Left hindlimb (tissue), 1 donor: Measurements from ENCODE around the gene FZD4.
A peak's percentile ranks its signal among the peaks of the same experiment; 100 is the strongest.
"Not testable (repeated sequence)": the region's sequence is repeated elsewhere in the genome, so short reads cannot be mapped to it uniquely, and the experiment has no call there.

ENCODE experiments used
- DNase-seq: peaks from one replicate; pipeline ENCODE4 v3.0.0-alpha.2; 2018

Gene FZD4

DNA sequence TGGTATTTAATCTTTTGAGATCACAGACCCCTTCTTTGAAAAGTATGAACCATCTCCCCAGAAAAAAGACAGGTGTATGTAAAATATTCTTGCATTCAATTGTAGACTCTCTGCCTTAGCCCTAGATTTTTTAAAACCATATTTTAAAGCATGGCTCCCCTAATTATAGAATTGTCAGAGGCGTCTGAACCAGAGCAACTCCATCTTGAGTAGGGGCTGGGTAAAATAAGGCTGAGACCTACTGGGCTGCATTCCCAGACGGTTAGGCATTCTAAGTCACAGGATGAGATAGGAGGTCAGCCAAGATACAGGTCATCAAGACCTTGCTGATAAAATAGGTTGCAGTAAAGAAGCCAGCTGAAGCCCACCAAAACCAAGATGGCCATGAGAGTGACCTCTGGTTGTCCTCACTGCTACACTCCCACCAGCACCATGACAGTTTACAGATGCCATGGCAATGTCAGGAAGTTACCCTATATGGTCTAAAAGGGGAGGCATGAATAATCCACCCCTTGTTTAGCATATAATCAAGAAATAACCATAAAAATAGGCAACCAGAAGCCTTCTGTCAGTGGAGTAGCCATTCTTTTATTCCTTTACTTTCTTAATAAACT lies 17.9 kb downstream of the FZD4 start:
- not testable (repeated sequence) for DNase-seq

DNA sequence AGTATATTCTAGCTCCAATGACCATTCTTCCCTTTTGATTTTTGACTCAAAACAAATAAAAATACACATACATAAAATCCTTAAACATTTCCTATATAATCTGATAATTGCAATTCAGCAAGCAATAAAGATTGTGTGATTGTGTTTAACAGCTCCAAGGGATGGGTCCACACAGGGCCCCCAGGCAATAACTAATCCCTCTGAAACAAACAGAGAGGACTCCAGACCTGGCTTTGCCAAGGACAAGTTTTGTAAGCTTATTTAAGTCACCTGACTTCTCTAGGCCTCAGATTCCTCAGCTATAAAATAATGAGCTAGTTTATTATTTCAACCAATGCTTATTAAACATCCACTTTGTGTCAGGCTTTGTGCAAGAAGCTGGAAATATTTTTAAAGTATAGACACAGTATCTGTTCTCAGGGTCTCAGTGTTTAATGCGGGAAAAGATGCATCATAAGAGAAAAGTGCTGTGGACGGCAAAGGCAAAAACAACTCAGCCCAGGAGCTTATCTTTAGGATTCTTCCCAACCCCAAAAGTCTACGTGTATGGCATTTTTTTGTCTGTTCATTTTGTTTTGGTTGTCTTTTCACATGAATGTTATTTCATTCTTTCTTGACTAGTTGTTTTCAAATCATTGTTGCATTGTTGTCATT lies 20.1 kb downstream of the FZD4 start:
- no peak for DNase-seq

DNA sequence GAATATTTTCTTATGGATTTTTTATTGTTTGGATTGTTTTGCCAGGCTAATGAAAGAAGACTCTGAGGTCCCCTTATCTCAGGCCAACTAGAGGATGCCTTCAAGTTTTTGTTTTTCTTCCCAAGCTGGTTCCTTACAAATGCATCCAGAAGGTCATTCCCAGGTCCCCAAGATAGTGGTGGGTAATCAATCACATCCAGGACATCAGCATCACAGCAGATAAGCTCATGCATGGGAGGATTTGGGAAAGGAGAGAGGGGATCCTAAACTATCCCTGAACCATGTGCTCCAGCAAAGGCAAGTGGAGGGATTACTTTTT lies 20.7 kb downstream of the FZD4 start:
- no peak for DNase-seq

DNA sequence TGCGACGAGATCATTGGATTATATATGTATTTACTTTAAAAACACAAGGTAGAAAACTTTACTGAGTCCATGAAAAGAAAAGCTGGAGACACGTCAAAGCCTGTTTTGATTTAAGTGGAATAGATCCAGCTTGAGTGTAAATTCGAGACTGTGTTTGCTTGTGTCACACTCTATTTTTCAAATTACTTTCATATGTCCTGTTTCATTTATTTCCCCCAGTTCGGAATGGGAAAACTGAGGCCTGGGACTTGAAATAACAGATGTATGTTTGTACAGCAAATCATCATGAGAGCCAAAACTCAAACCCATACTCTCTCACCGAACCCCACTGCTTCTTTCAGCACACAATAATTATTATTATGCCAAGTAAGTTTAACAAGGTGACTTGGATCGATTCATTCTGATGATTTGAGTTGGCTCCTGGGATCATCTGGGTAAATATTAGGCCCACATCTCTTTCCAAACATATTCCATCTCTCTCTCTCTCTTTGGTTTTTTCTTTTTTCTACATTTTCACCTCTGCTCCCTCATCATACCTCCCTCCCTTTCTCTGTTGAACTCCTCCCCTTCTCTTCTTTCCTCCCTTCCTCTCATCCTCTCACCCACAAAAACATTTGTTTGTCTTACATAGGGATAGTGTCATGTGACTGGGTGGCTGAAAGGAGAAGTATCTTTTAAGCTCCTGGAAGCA lies 21.2 kb downstream of the FZD4 start:
- no peak for DNase-seq

DNA sequence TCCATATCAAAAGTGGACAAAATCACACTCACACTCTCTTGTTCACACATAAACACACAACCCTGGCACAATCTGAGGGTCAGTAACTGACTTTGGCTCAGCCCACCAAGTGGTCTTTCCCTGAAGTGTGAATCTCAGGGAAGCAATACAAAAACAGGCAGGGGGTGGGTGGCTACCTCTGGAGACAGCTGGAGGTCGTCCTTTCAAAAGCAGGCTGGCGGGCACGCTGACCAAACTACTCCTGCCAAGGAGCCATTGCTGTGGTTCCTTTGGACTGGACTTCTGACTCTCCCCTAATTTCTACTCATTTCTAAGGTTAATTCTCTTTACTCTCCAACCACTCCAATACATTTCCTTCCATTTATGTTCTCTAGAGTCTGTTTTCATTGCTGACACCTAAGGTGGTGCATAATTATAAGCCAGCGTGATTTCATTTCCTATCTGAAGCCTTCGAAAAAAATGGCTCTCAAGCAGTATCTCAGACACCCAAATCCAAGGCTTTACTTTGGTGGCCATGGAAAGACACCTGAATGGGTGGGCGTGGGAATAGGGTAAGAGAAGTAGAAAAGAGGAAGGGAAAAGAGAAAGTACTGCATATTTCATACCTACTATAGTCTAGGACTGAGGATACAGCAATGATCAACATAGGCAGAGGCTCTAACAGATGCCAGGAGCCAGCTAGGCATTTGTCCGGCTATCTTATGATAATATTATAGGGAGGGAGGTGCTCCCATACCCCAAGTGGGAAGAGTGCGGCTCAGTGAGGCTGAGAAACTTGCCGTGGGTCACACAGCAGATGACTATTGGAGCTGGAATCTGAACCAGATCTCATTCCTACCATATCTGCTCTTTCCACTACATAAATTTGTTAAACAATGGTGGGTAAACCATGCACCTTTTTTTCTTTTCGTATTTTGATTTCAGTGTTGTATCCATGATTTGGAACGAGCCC lies 22.0 kb downstream of the FZD4 start:
- DNase-seq, result no peak

DNA sequence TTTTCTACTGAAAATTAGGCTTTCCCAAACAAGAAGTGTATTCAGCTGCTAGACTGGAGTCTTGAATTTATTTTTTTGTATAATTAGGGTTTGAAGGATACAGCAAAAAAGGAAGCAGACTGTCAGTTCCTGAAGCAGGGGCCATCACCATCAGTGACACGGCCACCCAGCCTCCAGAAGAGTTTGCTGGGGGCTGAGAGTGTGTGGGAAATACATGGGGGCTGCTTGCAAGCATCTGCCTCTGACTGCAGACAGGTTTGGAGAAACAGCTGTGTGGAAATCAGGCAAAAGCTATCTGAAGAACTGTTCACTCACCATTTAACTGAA lies 23.0 kb downstream of the FZD4 start:
- no peak for DNase-seq

DNA sequence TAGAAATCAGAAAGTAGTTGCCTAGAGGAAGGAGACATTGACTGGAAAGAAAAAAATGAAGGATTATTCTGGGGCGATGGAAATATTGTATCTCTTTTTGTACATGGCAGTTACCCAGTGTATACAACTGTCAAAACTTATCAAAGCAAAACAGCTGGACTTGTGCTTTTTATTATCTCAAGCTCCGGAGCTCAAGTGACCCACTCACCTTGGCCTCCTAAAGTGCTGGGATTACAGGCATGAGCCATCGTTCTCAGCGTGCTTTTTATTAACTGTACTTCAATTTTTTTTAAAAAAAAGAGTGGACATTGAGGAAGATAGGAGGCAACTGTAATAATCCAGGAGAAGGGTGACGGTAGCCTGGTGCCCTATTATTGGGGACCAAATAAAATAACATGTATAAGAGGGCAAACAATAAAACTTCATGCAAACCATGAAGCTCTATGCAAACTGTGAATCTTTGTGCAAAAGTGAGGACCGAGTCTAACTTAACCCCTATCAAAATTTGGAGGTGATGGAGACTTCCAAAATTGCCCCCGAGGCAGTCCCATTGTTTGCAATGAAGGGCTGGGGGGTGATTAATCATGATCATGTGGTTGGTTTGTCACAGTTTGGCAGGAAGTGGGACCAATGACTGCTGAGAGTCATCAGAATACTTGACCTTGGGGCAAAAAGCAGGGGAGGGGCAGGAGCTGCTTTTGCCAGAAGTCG lies 23.5 kb downstream of the FZD4 start:
- no peak for DNase-seq

DNA sequence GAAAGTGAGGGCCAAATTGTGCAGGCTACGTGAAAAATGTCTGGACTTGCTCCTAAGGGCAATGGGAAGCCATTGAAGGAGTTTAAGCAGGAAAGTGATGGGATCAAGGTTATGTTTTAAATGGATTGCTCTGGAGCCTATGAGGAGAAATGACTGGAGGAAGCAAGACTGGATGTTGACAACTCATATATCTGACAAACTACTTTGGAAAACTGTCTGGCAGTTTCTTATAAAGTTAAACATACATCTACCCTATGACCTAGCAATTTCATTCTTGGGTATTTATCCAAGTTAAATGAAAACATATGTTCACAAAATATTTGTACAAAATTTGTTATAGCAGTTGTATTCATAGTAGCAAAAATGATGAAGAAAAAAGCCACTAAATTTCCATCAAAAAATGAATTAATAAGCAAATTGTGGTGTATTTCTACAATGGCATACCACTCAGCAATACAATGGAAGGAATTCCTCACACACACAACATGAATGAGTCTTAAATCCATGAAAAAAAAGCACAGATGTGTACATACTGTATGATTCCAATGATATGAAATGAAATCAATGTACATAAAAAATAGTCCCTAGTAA lies 24.1 kb downstream of the FZD4 start:
- no peak for DNase-seq

DNA sequence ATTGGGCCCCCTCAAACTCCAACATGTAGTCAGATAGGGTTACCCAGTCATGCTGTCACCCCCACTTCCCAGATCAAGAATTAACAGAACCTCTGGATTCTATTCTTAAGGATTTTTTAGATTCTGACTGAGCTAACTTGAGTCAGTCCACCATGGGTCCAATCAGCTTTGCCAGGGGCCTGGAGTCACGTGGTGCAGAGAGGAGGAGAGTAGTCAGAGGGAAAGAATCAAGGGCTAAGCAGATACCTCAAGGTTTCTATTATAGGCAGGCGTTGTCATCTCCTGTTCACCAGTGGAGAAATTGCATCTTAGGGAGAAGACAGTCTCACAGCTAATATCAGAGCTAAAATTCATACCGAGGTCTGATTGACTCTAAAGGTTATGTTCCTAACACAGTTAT lies 28.2 kb downstream of the FZD4 start:
- no peak for DNase-seq

DNA sequence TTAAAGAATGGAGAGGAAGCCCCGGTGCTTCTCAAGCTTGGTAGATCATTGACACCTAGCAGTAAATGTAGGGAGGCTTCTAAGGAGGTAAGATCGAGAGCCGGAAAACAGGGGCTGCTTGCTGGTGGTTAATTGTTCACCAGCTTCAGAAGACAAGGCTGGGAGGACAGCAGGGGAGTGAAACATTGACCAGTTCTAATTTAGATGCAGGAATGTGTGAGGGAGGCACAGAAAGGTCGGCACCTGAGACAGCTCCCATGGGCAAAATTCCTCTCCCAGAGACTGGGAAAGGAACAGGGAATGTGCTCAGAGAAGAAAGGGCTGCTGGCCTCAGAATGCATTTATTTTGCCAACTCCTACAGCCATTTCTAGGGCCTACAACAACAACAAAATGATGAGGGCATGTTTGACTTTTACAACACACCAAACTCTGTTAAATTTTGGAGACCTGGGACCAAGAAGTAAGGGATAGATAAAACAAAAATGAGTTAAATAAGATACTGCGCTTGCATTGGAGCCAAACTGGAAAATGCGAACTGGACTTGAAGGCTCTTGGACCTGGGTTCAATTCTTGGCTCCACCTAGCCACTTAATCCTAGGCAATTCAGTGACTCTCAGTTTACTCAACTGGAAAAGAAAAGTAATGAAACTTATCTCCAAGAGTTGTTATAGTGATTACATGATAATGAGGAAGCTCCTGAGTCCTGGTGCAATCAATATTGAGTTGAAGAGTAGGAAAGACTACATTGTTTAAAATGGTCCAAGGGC lies 31.0 kb downstream of the FZD4 start:
- DNase-seq, result no peak

DNA sequence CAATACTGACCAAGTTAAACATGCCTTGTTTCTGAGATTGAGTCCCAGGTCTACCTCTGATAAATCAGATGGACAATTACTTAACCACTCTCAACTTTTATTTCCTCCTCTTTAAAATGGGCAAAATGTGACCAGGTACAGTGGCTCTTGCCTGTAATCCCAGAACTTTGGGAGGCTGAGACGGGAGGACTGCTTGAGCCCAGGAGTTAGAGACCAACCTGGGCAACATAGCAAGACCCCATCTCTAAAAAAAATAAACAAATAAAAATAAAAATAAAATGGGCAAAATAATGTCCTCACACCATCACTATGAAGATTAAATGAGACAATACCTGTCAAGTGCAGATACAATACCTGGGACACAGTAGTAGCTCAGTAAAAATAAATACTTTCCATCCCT lies 33.0 kb downstream of the FZD4 start:
- no peak for DNase-seq

DNA sequence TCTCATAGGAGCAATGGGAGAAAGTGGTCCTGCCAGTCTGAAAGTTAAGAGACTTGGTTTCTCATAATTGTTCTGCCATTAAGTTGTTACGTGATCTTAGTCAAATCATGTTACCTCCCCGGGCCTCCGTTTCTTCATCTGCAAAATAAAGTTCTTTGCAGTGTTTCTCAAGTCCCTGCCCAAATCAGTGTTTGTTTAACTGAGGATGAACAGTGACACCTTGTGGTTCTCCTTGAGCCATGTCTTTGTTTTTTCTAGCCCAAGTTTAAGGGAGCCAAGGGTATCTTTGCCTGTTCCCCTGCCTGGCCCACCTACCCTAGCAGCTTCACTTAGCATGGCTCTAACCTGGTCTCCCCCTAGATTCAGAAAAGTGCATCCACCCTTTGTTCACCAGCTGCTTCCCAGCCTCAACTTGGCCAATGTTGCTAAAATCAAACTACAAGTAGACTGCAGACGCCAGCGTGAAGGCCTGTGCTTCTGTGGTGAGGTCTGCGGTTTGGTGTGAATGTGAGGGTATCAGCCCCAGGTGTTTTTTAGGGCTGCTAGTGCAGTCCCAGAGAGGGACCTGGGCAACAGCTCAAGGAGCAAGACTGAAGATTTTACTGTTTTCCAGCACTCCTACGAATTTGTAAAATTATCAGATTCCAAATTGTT lies 35.5 kb downstream of the FZD4 start:
- no peak for DNase-seq

DNA sequence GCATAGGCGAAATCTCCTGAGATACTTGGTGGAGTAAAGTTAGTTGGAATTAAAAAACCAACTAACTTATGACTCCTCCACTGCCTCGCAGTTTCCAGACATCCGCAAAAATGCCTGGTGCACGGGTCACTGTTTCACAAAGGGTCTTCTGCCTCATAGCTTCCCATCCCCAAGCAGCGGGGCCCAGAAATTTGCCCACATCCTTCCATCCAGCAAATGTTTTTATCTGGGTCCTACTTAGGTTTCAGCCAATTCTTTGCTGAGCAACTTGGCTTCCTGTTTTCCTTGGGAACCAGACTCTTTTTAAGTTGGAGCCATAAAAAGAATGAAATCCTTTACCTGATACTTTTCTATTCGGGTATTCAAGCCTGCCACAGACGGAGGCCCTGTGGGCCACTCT lies 36.2 kb downstream of the FZD4 start:
- DNase-seq, result no peak

DNA sequence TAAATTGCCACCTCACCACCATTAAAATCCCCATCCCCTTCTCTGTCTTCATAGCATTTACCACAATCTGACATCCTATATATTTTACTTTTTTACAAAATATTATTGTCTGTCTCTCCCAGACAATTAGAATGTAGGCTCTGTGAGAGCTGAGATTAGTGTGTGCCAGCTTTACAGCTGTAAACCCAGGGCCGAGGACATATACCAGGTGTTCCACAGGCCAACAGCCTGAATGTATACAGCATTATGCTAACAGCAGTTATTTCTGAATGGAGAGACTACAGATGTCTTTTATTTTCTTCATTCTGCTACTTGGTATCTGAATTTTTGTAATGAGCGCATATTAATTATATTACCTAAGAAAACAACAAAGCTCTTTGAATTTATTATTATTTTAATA lies 36.7 kb downstream of the FZD4 start:
- no peak for DNase-seq

DNA sequence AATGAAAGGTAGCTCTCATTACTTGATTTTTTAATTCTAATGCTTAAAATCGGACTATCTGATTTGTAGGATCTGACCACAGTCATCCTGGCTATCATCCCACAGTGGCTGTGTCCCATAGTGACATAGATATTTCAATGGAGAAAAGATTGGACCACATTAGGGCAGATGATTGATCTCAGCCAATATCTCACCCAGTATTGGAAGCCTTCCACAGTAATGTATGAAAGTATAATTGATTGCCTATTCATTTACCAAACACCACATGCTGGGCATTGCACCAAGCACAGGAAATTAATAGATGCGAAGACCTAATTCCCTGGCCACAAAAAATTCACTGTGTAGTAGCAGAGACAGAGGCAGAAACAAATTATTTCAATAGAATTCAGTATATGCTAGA lies 37.6 kb downstream of the FZD4 start:
- no peak for DNase-seq

DNA sequence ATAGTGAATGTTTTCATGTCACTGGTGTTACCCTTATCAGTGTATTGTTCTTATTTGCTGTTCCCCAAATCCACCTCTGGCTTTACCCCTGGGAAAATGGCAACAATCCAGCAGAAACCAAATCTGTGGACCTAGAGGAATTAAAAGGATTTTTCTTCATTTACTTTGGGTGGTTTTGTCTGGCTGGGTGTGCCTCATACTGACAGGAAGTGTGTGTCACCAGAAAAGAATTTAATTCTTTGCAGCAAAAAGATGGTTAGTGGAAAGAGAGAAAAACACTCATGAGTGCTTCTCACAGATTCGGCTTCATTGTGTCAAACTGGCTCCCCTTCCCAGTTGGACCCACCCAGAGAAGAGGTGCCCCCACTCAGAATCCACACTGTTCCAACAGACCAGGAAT lies 38.9 kb downstream of the FZD4 start:
- DNase-seq, result peak; percentile 42

DNA sequence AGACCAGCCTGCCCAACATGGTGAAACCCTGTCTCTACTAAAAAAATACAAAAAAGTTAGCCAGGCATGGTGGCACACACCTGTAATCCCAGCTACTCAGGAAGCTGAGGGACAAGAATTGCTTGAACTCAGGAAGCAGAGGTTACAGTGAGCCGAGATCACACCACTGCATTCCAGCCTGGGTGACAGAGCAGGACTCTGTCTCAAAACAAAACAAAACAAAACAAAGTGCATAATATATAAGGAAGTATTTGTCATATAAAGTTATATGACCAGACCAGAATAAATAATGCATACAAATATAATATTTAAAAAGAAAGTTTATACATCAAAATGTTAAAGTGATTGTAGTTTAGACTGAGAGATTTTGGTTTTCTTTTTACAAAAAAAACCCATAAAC lies 39.3 kb downstream of the FZD4 start:
- not testable (repeated sequence) for DNase-seq

DNA sequence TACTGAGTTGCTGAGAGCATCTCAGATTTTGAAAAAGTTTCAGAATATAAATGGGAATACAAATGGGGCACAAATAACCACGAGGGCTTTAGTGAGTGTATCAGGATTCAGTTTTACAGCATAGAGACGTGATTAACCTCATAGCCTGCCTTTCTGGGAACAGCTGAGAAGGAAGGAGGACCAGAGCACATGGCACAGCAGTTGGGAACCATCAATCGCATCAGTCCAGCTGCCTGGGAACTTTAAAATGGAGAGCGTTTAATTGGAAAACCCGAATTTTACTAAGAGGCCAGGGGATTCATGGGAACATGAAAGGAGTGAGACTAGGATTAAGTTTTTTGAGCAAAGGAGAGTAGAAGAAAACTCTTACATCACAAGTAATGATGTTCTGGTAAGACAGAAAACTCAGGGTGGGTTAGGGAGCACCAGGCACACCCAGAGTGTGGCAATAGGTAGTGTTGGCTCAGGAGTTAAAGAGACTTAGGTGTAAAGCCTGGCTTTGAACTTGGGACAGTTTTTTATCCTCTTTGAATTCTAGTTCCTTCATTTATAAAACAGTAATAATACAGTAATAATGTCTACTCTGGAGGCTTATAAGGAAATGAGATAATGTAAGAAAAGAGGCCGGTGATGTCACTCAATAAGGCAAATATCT lies 40.2 kb downstream of the FZD4 start:
- DNase-seq, result peak; percentile 45

DNA sequence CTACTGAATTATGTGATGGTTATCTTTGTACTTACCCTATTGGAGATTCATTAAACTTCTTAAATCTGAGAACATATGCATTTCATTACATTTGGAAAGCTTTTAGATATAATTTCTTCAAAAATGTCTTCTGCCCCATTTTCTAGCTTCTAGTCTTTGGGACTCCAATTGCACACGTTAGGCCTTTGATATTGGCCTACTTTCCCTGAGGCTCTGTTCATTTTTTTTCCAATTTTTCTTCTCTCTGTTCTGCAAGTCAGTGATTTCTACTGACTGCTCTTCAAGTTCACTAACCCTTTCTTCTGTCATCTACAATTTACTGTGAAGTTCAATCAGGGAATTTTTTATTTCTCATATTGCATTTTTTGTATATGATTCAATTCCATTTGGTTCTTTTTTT lies 43.0 kb downstream of the FZD4 start:
- no peak for DNase-seq

DNA sequence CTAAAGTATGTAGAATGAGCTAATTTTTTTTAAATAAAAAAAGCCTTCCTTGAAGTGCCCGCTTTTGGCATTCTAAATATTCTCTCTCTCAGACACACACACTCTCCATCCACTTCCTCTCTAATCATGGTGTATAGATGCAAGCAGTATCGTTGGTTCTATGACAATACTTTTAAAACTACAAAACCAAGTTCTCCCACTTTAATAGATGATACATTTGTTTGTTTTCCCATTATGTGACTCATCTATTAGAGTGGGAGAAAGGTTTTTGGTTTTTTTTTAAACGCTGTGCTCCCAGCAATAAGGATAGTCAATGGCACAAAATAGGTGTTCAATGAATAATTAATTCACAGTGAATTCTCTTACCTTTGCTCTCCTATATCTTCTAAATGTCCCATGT lies 44.6 kb downstream of the FZD4 start:
- no peak for DNase-seq

DNA sequence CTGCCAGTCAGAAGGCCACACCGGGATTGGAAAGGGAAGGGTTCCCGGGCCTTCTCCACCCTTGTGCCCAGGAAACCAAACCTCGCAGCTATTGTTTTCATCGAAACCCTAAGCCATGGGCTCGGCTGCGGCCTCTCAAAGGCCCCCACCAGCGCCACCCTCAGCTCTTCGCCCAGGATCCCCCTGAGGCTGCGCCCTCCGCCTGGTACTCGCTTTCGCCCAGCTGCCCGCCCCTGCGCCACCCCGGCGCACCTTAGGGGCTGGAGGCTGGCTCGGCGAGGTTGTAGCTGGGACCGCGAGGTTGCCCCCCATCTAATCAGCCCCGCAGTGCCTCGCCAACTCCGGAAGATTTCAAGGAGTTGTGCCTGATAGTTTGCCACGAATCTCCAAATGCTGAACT lies 49.0 kb downstream of the FZD4 start:
- no peak for DNase-seq
